Tibial nerve (tissue), 4 donors: Measurements from ENCODE around the gene TSPAN5. TPM values are rescaled to one million over a fixed set of nuclear protein-coding genes. Genes with fewer than 3 reads are reported as not detected.

Experiments
- DNase-seq, 2 donors: peaks; one replicate each; pipeline ENCODE4 v3.0.0-alpha.2; 2019; ENCODE audit warnings: low spot score in 2 of 2
- H3K27ac ChIP-seq, 4 donors: fragments of 200-600 bp; sonication (generic) in 3 of 4; one replicate each; pipeline ENCODE4 v1.5.1; 2017 to 2019; ENCODE audit warnings: mild to moderate bottlenecking in 1 of 4
- H3K27me3 ChIP-seq, 2 donors: fragments of 200-600 bp; sonication (generic) in 1 of 2; one replicate each; pipeline versions ENCODE4 v1.5.1 to v1.6.0; 2017 to 2019
- H3K36me3 ChIP-seq, 3 donors: fragments of 200-600 bp; sonication (generic); one replicate each; pipeline ENCODE4 v1.5.1; 2018 to 2019
- H3K4me1 ChIP-seq, 4 donors: fragments of 200-600 bp; sonication (generic) in 3 of 4; one replicate each; pipeline ENCODE4 v1.5.1; 2017 to 2019
- H3K4me3 ChIP-seq, 4 donors: fragments of 200-600 bp; sonication (generic) in 3 of 4; one replicate each; pipeline ENCODE4 v1.5.1; 2017 to 2019; ENCODE audit warnings: mild to moderate bottlenecking in 1 of 4, moderate library complexity in 1 of 4
- H3K9me3 ChIP-seq, 4 donors: fragments of 200-600 bp; sonication (generic) in 3 of 4; one replicate each; pipeline ENCODE4 v1.5.1; 2017 to 2019
- EP300 ChIP-seq, 2 donors: sonication (generic); formaldehyde crosslinking; IDR thresholded peaks; one replicate each; pipeline ENCODE4 v1.6.1; 2017; ENCODE audit warnings: antibody characterized with exemption in 2 of 2, mild to moderate bottlenecking in 1 of 2
- POLR2A ChIP-seq, 2 donors: fragments of 450-650 bp; IDR thresholded peaks; one replicate each; pipeline ENCODE4 v1.6.1; 2017; ENCODE audit warnings: antibody characterized with exemption in 2 of 2, mild to moderate bottlenecking in 2 of 2, moderate library complexity in 2 of 2
- WGBS, 2 donors: methylation state at CpG; one replicate each; pipeline ENCODE4 v1.1.5; 2018; 5-methylcytosine and 5-hydroxymethylcytosine counted together
- total RNA-seq, 4 donors: library from RNA; depleted of rRNA; stranded (reverse); fragments of >200 nt; gene quantifications; one replicate each; pipeline ENCODE4 v1.1.0, GENCODE V29; 2016
- TF ChIP-seq, protein P1 (sequence below), 5 experiments: fragments of 200-600 bp in 3 of 5; fragments of 450-650 bp in 2 of 5; sonication (generic) in 3 of 5; IDR thresholded peaks; one replicate each; pipeline ENCODE4 v1.5.1; 2016 to 2019; ENCODE audit warnings: antibody characterized with exemption in 5 of 5, mild to moderate bottlenecking in 3 of 5, moderate library complexity in 2 of 5

Gene TSPAN5
- total RNA-seq, 4 donors from 2014 or later: 15.3 to 30.8 (median 25.6) TPM

- H3K4me3 ChIP-seq: no peak overlapping the region
- 100% methylated on average over 2 of the region's 2 CpGs for WGBS, 2 donors
- H3K9me3 ChIP-seq: no peaks in the 10 kb centered on the region
- no peak for TF ChIP-seq EP300 (IDR thresholded peaks at IDR 0.05)
- TF ChIP-seq, protein P1, sequence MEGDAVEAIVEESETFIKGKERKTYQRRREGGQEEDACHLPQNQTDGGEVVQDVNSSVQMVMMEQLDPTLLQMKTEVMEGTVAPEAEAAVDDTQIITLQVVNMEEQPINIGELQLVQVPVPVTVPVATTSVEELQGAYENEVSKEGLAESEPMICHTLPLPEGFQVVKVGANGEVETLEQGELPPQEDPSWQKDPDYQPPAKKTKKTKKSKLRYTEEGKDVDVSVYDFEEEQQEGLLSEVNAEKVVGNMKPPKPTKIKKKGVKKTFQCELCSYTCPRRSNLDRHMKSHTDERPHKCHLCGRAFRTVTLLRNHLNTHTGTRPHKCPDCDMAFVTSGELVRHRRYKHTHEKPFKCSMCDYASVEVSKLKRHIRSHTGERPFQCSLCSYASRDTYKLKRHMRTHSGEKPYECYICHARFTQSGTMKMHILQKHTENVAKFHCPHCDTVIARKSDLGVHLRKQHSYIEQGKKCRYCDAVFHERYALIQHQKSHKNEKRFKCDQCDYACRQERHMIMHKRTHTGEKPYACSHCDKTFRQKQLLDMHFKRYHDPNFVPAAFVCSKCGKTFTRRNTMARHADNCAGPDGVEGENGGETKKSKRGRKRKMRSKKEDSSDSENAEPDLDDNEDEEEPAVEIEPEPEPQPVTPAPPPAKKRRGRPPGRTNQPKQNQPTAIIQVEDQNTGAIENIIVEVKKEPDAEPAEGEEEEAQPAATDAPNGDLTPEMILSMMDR (IDR thresholded peaks at IDR 0.05): no peak
- TF ChIP-seq POLR2A (IDR thresholded peaks at IDR 0.05): no peak
- H3K27ac ChIP-seq: no peak overlapping the region
- H3K36me3 ChIP-seq: no peaks in the 10 kb centered on the region
- no peak for DNase-seq
- H3K4me1 ChIP-seq: peaks cover 0 to 6% (median 0%) of the 10 kb centered on the region in 4 donors
- H3K27me3 ChIP-seq: no peaks in the 10 kb centered on the region
These were observed 19.3 kb downstream of the TSPAN5 start for GRCh38 chr4:98639108-98639507.

DNA sequence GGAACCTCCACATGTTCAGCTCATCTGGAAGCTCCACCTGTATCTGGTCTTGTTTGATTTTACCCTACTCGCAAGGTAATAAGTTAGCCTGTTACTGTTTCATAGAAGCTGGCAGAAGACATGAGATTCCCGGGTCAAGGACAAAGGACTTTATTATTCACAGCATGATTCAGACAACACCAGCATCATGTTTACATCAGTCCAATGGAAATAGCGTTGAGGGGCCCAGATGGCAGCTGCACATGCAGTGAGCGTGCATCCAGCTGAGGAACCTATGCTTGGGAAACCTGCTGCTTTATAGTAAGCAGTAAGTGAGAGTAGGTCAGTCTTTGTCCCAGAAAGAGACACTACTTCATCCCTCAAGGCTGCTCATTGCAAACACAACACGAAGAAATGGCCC lies 19.8 kb downstream of the TSPAN5 start:
- H3K27me3 ChIP-seq: no peaks in the 10 kb centered on the region
- DNase-seq: no peak
- no peaks in the 10 kb centered on the region for H3K36me3 ChIP-seq
- peaks cover 0 to 6% (median 0%) of the 10 kb centered on the region in 4 donors for H3K4me1 ChIP-seq
- H3K27ac ChIP-seq: no peak overlapping the region
- no peak overlapping the region for H3K4me3 ChIP-seq
- 77 to 85% methylated on average over 5 of the region's 5 CpGs for WGBS, 2 donors
- TF ChIP-seq EP300 (IDR thresholded peaks at IDR 0.05) (no peak), POLR2A (IDR thresholded peaks at IDR 0.05) (no peak)
- TF ChIP-seq, protein P1 (IDR thresholded peaks at IDR 0.05): no peak
- H3K9me3 ChIP-seq: no peaks in the 10 kb centered on the region

DNA sequence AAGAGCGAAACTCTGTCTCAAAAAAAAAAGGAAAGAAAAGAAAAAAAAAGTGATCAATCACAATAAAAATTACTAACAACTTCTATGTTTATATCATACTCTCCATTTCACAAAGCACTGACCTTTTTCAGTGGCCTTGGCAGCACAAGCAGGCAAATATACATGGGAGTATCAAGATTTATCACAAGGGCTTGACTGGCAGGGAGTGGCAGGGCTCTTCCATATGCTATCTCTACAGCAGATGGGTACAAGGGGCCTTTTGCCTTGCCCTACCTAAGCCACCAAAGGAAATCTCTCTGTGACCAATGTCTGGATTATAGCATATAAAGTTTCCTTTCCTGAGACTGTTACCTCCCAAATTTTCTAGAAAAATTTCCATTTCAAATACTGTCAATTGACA lies 24.4 kb downstream of the TSPAN5 start:
- DNase-seq: no peak

GRCh38 chr4:98633159-98633558 lies 25.3 kb downstream of the TSPAN5 start:
- no peak overlapping the region for H3K27ac ChIP-seq
- TF ChIP-seq EP300 (IDR thresholded peaks at IDR 0.05) (no peak), POLR2A (IDR thresholded peaks at IDR 0.05) (no peak)
- TF ChIP-seq, protein P1 (IDR thresholded peaks at IDR 0.05): no peak
- peaks cover 0 to 10% (median 0%) of the 10 kb centered on the region in 4 donors for H3K4me1 ChIP-seq
- 93 to 94% methylated on average over 3 of the region's 3 CpGs for WGBS, 2 donors
- no peak for DNase-seq
- H3K4me3 ChIP-seq: no peak overlapping the region
- no peaks in the 10 kb centered on the region for H3K36me3 ChIP-seq
- H3K9me3 ChIP-seq: no peaks in the 10 kb centered on the region
- no peaks in the 10 kb centered on the region for H3K27me3 ChIP-seq

More for the DNA sequence above, 24.4 kb downstream of the TSPAN5 start:
- Histone ChIP-seq H3K4me1 (peaks cover 0 to 10% (median 0%) of the 10 kb centered on the region in 4 donors), H3K27me3 (no peaks in the 10 kb centered on the region), H3K4me3 (no peak overlapping the region), H3K9me3 (no peaks in the 10 kb centered on the region), H3K27ac (no peak overlapping the region), H3K36me3 (no peaks in the 10 kb centered on the region)
- 96 to 100% methylated on average over 1 of the region's 1 CpG for WGBS, 2 donors
- TF ChIP-seq POLR2A (IDR thresholded peaks at IDR 0.05) (no peak), EP300 (IDR thresholded peaks at IDR 0.05) (no peak)
- TF ChIP-seq, protein P1 (IDR thresholded peaks at IDR 0.05): no peak

DNA sequence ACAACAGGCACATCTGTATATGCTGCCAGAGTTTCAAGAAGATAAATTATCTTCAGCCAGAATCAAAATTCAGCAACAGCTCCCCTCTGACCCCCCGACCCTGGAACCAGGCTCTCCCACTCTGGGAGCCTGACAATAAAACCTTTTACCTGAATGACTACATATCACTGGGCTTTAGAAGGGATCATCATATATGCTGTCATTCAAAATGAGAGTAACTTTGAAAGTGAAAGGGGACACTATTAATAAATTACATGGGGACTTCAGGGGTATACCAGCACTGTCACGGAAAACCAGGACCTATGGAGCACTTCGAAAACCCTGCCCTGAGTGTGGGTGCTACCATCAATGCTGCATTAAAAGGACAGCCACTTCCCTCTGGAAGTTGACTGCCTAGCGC lies 26.2 kb downstream of the TSPAN5 start:
- Histone ChIP-seq H3K4me3 (no peak overlapping the region), H3K27me3 (no peaks in the 10 kb centered on the region), H3K9me3 (no peaks in the 10 kb centered on the region), H3K36me3 (no peaks in the 10 kb centered on the region), H3K4me1 (peaks cover 0 to 10% (median 0%) of the 10 kb centered on the region in 4 donors), H3K27ac (no peak overlapping the region)
- no peak for TF ChIP-seq EP300 (IDR thresholded peaks at IDR 0.05)
- TF ChIP-seq, protein P1 (IDR thresholded peaks at IDR 0.05): no peak
- TF ChIP-seq POLR2A (IDR thresholded peaks at IDR 0.05): no peak
- DNase-seq: no peak
- 90 to 98% methylated on average over 4 of the region's 4 CpGs for WGBS, 2 donors
